NT2/D1 (cell line): ENCODE data around the gene AP5S1.

Experiments used
- DNase-seq: peaks from one replicate; pipeline ENCODE4 v3.0.0-alpha.2; 2011; ENCODE audit warnings: low read depth, low spot score
- H3K27me3 ChIP-seq: 2 replicates; pipeline ENCODE4 v1.6.0; 2011; ENCODE audit warnings: mild to moderate bottlenecking; ENCODE audit not compliant: insufficient read length, insufficient read depth
- H3K36me3 ChIP-seq: 2 replicates; pipeline ENCODE4 v1.6.1; 2011; ENCODE audit warnings: mild to moderate bottlenecking, low read length, mixed read lengths; ENCODE audit not compliant: insufficient read depth, insufficient read length
- H3K4me1 ChIP-seq: 2 replicates; pipeline ENCODE4 v1.5.1; 2011; ENCODE audit not compliant: insufficient read depth, insufficient read length
- H3K4me3 ChIP-seq: 2 replicates; pipeline ENCODE4 v1.5.1; 2011; ENCODE audit warnings: low read depth; ENCODE audit not compliant: insufficient read length
- H3K9ac ChIP-seq: 2 replicates; pipeline ENCODE4 v1.6.0; 2011; ENCODE audit warnings: low read depth; ENCODE audit not compliant: insufficient read length
- H3K9me3 ChIP-seq: 2 replicates; pipeline ENCODE4 v1.5.1; 2011; ENCODE audit warnings: mild to moderate bottlenecking, low read length; ENCODE audit not compliant: insufficient read depth
- SUZ12 ChIP-seq: IDR thresholded peaks from 2 replicates; pipeline ENCODE4 v1.6.1; 2011; ENCODE audit not compliant: insufficient read length, insufficient read depth; ENCODE audit errors: extremely low read depth
- YY1 ChIP-seq: IDR thresholded peaks from 2 replicates; pipeline ENCODE4 v1.6.1; 2011; ENCODE audit not compliant: insufficient read length, insufficient read depth
- ZNF274 ChIP-seq: IDR thresholded peaks from 2 replicates; pipeline ENCODE4 v1.6.1; 2011; ENCODE audit warnings: mild to moderate bottlenecking, low read depth, low read length

Gene AP5S1

DNA sequence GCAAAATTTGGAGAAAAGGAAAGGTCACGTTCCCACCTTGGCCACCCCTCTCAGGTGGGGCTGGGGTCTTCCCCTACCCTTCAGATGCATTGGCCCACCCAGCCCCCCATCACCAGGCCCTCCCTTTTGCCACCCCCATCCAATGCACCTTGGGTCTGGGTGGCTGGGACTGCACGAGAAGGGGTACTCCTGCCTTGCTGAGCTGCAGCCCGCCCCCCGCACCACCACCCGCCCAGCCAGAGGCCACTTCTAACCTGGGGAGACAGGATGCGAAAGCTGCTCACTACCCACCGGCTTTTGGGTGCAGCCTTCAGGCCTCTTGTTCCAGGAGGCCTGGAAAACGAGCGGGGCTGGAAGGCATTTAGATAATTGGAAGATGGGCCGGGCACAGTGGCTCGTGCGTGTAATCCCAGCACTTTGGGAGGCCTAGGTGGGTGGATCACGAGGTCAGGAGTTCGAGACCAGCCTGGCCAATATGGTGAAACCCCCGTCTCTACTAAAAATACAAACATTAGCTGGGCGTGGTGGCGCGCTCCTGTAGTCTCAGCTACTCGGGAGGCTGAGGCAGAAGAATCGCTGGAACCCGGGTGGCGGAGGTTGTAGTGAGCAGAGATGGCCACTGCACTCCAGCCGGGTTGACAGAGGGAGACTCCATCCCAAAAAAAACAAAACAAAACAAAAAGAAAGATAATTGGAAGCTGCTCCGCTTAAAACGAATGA, 25.5 kb upstream of the AP5S1 start:
- no peak for DNase-seq
- peaks cover 5% of the 10 kb centered on the region for H3K4me1 ChIP-seq
- H3K4me3 ChIP-seq, result no peak overlapping the region
- TF ChIP-seq ZNF274, result no peak
- no peak for TF ChIP-seq YY1
- no peak for TF ChIP-seq SUZ12
- no peaks in the 10 kb centered on the region for H3K9me3 ChIP-seq
- H3K36me3 ChIP-seq, result peaks cover 11% of the 10 kb centered on the region
- H3K9ac ChIP-seq, result no peak overlapping the region
- no peaks in the 10 kb centered on the region for H3K27me3 ChIP-seq

GRCh38 chr20:3795511-3796468, 24.6 kb upstream of the AP5S1 start, which contains the start of gene CDC25B:
TSS of gene CDC25B (plus strand) at chr20:3796310. CDS start at chr20:3796532, 222 bp downstream.
- Histone ChIP-seq H3K4me3 (peak within 1 kb of the TSS; percentile 78), H3K9ac (peak within 1 kb of the TSS; percentile 93), H3K36me3 (peaks cover 19% of the 10 kb centered on the region), H3K9me3 (no peaks in the 10 kb centered on the region), H3K27me3 (no peaks in the 10 kb centered on the region), H3K4me1 (peaks cover 11% of the 10 kb centered on the region)
- no peak for DNase-seq
- TF ChIP-seq SUZ12 (no peak), YY1 (no peak), ZNF274 (no peak)

DNA sequence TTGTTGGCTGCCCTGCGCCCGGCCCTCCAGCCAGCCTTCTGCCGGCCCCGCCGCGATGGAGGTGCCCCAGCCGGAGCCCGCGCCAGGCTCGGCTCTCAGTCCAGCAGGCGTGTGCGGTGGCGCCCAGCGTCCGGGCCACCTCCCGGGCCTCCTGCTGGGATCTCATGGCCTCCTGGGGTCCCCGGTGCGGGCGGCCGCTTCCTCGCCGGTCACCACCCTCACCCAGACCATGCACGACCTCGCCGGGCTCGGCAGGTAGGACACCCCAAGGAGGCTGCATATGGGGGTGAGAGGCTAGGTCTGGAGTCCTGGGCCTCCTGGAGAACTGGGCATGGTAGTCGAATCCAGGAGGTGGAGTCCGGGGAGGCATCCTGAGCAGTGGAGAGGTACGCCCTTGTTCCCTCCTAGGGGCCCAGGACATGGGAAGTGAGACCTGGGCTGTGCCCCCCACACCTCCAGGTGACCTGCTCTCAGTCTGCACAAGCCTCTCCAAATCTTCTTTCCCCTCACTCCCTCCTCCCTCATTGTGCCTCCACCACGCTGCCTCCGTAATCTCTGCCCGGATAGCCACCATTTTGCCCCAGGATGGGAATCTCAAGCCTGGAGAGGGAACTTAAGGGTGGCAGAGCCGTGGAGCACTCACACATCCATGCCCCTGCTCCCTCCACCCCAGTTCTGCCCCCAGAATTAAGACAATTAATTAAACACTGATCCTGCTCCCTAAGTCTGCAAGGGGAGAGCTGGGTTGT, 23.7 kb upstream of the AP5S1 start:
- DNase-seq, result no peak
- TF ChIP-seq YY1 (no peak), SUZ12 (no peak)
- no peaks in the 10 kb centered on the region for H3K9me3 ChIP-seq
- peaks cover 17% of the 10 kb centered on the region for H3K4me1 ChIP-seq
- peak overlapping the region; percentile 93 for H3K9ac ChIP-seq
- peak overlapping the region; percentile 78 for H3K4me3 ChIP-seq
- no peaks in the 10 kb centered on the region for H3K27me3 ChIP-seq
- peaks cover 28% of the 10 kb centered on the region for H3K36me3 ChIP-seq

DNA sequence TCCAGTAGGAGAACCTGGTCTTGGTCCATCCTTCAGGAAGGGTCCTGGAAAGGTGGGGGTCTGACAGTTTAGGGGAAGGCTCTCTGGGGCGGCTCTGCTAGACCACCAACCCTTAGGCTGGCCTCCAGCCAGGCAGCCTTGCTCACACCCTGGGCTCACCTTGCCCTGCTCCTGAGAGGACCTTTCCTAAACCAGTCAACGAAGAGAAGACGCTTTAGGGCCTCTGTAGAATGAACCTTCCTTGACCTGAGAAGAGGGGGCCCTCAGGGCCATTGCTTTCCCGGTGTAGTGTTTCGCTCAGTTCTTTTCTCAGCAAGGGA, 23.2 kb upstream of the AP5S1 start:
- no peak for TF ChIP-seq SUZ12
- no peak for TF ChIP-seq ZNF274
- TF ChIP-seq YY1, result no peak
- peak overlapping the region; percentile 93 for H3K9ac ChIP-seq

DNA sequence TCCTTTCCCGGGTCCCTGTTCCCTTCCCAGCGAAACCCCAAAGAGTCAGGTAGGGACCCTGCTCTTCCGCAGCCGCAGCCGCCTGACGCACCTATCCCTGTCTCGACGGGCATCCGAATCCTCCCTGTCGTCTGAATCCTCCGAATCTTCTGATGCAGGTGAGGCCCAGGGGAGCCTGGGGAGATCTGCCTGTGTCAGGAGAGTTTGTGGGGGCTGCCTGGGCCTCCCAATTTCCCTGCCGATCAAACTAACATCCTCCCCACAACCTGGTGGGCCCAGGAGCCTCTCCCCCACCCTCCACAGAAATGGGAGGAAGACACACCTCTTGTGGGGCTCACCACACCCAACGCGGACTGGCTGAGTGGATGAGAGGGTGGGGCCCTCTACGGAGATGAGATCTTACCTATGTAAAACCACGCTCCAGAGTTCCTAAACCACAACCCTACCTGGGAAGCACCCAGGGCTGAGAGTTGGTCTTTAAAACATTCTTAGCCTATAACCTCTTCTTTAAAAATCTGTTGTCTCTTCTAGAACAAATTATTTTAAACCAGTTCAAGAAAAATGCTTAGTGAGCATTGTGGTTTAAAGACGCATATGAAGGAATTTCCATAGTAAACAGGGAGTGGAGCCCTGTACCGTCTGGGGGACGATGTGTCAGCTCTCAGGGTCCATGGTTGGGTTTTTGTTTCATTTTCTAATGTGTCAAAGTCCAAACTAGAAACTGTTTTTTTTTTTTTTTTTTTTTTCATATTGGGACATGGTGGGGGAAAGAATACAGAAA, 22.6 kb upstream of the AP5S1 start:
- peaks cover 17% of the 10 kb centered on the region for H3K4me1 ChIP-seq
- H3K9me3 ChIP-seq, result no peaks in the 10 kb centered on the region
- H3K4me3 ChIP-seq, result peak overlapping the region; percentile 78
- H3K27me3 ChIP-seq, result no peaks in the 10 kb centered on the region
- H3K9ac ChIP-seq, result peak overlapping the region; percentile 93
- H3K36me3 ChIP-seq, result peaks cover 39% of the 10 kb centered on the region
- no peak for TF ChIP-seq ZNF274
- no peak for TF ChIP-seq YY1
- TF ChIP-seq SUZ12, result no peak
- no peak for DNase-seq

More for the DNA sequence above, 23.2 kb upstream of the AP5S1 start:
- H3K4me3 ChIP-seq, result peak overlapping the region; percentile 78
- no peaks in the 10 kb centered on the region for H3K27me3 ChIP-seq
- peaks cover 17% of the 10 kb centered on the region for H3K4me1 ChIP-seq
- peaks cover 33% of the 10 kb centered on the region for H3K36me3 ChIP-seq
- no peak for DNase-seq
- H3K9me3 ChIP-seq, result no peaks in the 10 kb centered on the region

- TF ChIP-seq YY1 (no peak), ZNF274 (no peak), SUZ12 (no peak)
- no peaks in the 10 kb centered on the region for H3K9me3 ChIP-seq
- H3K36me3 ChIP-seq, result peaks cover 45% of the 10 kb centered on the region
- no peak for DNase-seq
- H3K9ac ChIP-seq, result no peak overlapping the region
- H3K4me1 ChIP-seq, result peaks cover 17% of the 10 kb centered on the region
- H3K27me3 ChIP-seq, result no peaks in the 10 kb centered on the region
- no peak overlapping the region for H3K4me3 ChIP-seq
These were observed 22.0 kb upstream of the AP5S1 start for GRCh38 chr20:3798373-3798768.
